AG04450 (cell line): ENCODE results near the gene ATP6V1G2. TPM values are rescaled to one million over a fixed set of nuclear protein-coding genes. Genes with fewer than 3 reads are reported as not detected.

ENCODE experiments used
- CTCF ChIA-PET: fragments of 300-600, 350-600 bp; formaldehyde crosslinking; extraction: SDS; loops from one replicate; lab custom pipeline; 2022; ENCODE audit warnings: antibody characterized with exemption, inconsistent platforms; lab: Charles Lee
- POLR2A ChIA-PET: fragments of 350-600 bp; formaldehyde crosslinking; extraction: SDS; loops from one replicate; lab custom pipeline; 2021; ENCODE audit warnings: antibody characterized with exemption, inconsistent platforms; lab: Yijun Ruan, JAX
- DNase-seq: peaks from one replicate; pipeline ENCODE4 v3.0.0-alpha.2; 2011; ENCODE audit warnings: low read depth, low spot score
- H3K27ac ChIP-seq: one replicate; pipeline ENCODE4 v1.5.1; 2012; ENCODE audit warnings: low read depth, low read length, control low read depth
- H3K27me3 ChIP-seq: one replicate; pipeline ENCODE4 v1.6.0; 2012; ENCODE audit warnings: low read length; ENCODE audit not compliant: control insufficient read depth, insufficient read depth
- H3K4me3 ChIP-seq: 2 replicates; pipeline ENCODE4 v1.5.1; 2011; ENCODE audit warnings: mild to moderate bottlenecking, low read depth, low read length, control low read depth
- H3K9me3 ChIP-seq: 2 replicates; pipeline ENCODE4 v1.5.1; 2012; ENCODE audit warnings: low read length; ENCODE audit not compliant: control insufficient read depth, insufficient read depth
- CTCF ChIP-seq: IDR thresholded peaks from 2 replicates; pipeline ENCODE4 v1.5.1; 2011; ENCODE audit warnings: low read depth, low read length, control low read depth, inconsistent platforms
- polyA plus RNA-seq: library from polyadenylated mRNA; depleted of rRNA; stranded (reverse); fragments of >200 nt; gene quantifications from 2 replicates; pipeline ENCODE4 v1.2.3, GENCODE V29; 2011

ATP6V1G2 gene
- polyA plus RNA-seq, 1 experiment, result 14.6 TPM

- Histone ChIP-seq H3K27me3 (peaks cover 2% of the 10 kb centered on the region), H3K4me3 (no peak overlapping the region), H3K9me3 (no peaks in the 10 kb centered on the region; the same call in 1 of the 2 replicates), H3K27ac (no peak overlapping the region)
- TF ChIP-seq CTCF, result no peak
- ChIA-PET POLR2A (interaction anchor here (0.6 to 0.7 kb wide), 2 partner anchors 41 to 501 kb away, joined by 4 read pairs; partner anchors contain the start of gene NFKBIL1), CTCF (interaction anchor here (0.5 to 5.8 kb wide), 3 partner anchors 9 to 499 kb away, joined by 3 to 47 read pairs (median 5); no protein-coding TSS in a partner anchor)
- no peak for DNase-seq
These were observed 41.7 kb upstream of the ATP6V1G2 start for GRCh38 chr6:31587791-31588777.

- POLR2A ChIA-PET, result no interaction called here
- peaks cover 2% of the 10 kb centered on the region for H3K27me3 ChIP-seq
- H3K27ac ChIP-seq, result no peak overlapping the region
- no peak for DNase-seq
- no peaks in the 10 kb centered on the region; the same call in 1 of the 2 replicates for H3K9me3 ChIP-seq
- H3K4me3 ChIP-seq, result no peak overlapping the region
- CTCF ChIA-PET, result interaction anchor here (5.8 kb wide), 1 partner anchor 11 kb away, joined by 47 read pairs; no protein-coding TSS in a partner anchor
- TF ChIP-seq CTCF, result no peak
These were observed 40.3 kb upstream of the ATP6V1G2 start for GRCh38 chr6:31586599-31587281.

- Histone ChIP-seq H3K4me3 (no peak within 1 kb of the TSS), H3K9me3 (no peaks in the 10 kb centered on the region; the same call in 1 of the 2 replicates), H3K27me3 (peaks cover 2% of the 10 kb centered on the region), H3K27ac (no peak within 1 kb of the TSS)
- DNase-seq, result no peak
- no peak for TF ChIP-seq CTCF
- ChIA-PET POLR2A (no interaction called here), CTCF (interaction anchor here (5.8 kb wide), 1 partner anchor 12 kb away, joined by 47 read pairs; no protein-coding TSS in a partner anchor)
These were observed 39.6 kb upstream of the ATP6V1G2 start, which contains the start of gene LST1 for GRCh38 chr6:31586008-31586407. LST1 (plus strand) TSS chr6:31586277; CDS start chr6:31587300, 1,023 bp downstream.

- peak; percentile 33 for TF ChIP-seq CTCF
- H3K27me3 ChIP-seq, result peaks cover 2% of the 10 kb centered on the region
- no peak for DNase-seq
- H3K9me3 ChIP-seq, result no peaks in the 10 kb centered on the region; the same call in 1 of the 2 replicates
- ChIA-PET CTCF (interaction anchor here (5.8 kb wide), 1 partner anchor 12 kb away, joined by 47 read pairs; no protein-coding TSS in a partner anchor), POLR2A (no interaction called here)
- H3K27ac ChIP-seq, result no peak overlapping the region
- H3K4me3 ChIP-seq, result no peak overlapping the region
These were observed 39.1 kb upstream of the ATP6V1G2 start for GRCh38 chr6:31585491-31585890.
